Astrocyte (in vitro differentiated cells and primary cell): ENCODE data around the gene HIPK2. TPM values are rescaled to one million over a fixed set of nuclear protein-coding genes. Genes with fewer than 3 reads are reported as not detected.

ENCODE experiments used
- DNase-seq: peaks from one replicate; pipeline ENCODE4 v3.0.0-alpha.2; 2010; ENCODE audit warnings: low read depth
- FAIRE-seq: peaks from 2 replicates; lab custom pipeline; 2011; peaks lifted over from hg19 to GRCh38; lab: Jason Lieb, UNC
- H2AFZ ChIP-seq: 2 replicates; pipeline ENCODE4 v1.6.0; 2012; ENCODE audit warnings: low read depth, low read length, inconsistent platforms
- H3K27ac ChIP-seq: 2 replicates; pipeline ENCODE4 v1.5.1; 2011; ENCODE audit warnings: low read depth, low read length, inconsistent platforms
- H3K27me3 ChIP-seq: 2 replicates; pipeline ENCODE4 v1.6.0; 2011; ENCODE audit warnings: low read length, inconsistent platforms; ENCODE audit not compliant: insufficient read depth
- H3K36me3 ChIP-seq: 2 replicates; pipeline ENCODE4 v1.5.1; 2011; ENCODE audit warnings: low read length, inconsistent platforms; ENCODE audit not compliant: insufficient read depth
- H3K4me1 ChIP-seq: 2 replicates; pipeline ENCODE4 v1.5.1; 2011; ENCODE audit warnings: low read length, inconsistent platforms; ENCODE audit not compliant: insufficient read depth
- H3K4me2 ChIP-seq: 2 replicates; pipeline ENCODE4 v1.6.0; 2012; ENCODE audit warnings: low read length, inconsistent platforms
- H3K4me3 ChIP-seq: 2 replicates; pipeline ENCODE4 v1.5.1; 2011; ENCODE audit warnings: low read depth, mild to moderate bottlenecking, low read length, inconsistent platforms; ENCODE audit not compliant: insufficient read depth
- H3K79me2 ChIP-seq: 2 replicates; pipeline ENCODE4 v1.6.0; 2012; ENCODE audit warnings: mild to moderate bottlenecking, low read length, inconsistent platforms; ENCODE audit not compliant: insufficient read depth
- H3K9ac ChIP-seq: 2 replicates; pipeline ENCODE4 v1.6.0; 2012; ENCODE audit warnings: mild to moderate bottlenecking, low read length, inconsistent platforms
- H3K9me3 ChIP-seq: 2 replicates; pipeline ENCODE4 v1.5.1; 2012; ENCODE audit warnings: low read depth, mild to moderate bottlenecking, low read length, inconsistent platforms; ENCODE audit not compliant: insufficient read depth
- H4K20me1 ChIP-seq: 2 replicates; pipeline ENCODE4 v1.6.0; 2012; ENCODE audit warnings: low read length, inconsistent platforms; ENCODE audit not compliant: insufficient read depth
- H3K27ac Mint-ChIP-seq: one replicate; pipeline ENCODE4 v1.8.0; 2021; ENCODE audit warnings: mild to moderate bottlenecking, mixed read lengths; ENCODE audit not compliant: unreplicated experiment
- H3K27me3 Mint-ChIP-seq: one replicate; pipeline ENCODE4 v1.8.0; 2021; ENCODE audit warnings: low read depth, mixed read lengths; ENCODE audit not compliant: unreplicated experiment
- H3K36me3 Mint-ChIP-seq: one replicate; pipeline ENCODE4 v1.8.0; 2021; ENCODE audit warnings: low read depth, mixed read lengths; ENCODE audit not compliant: unreplicated experiment
- H3K4me1 Mint-ChIP-seq: one replicate; pipeline ENCODE4 v1.8.0; 2021; ENCODE audit warnings: low read depth, mixed read lengths; ENCODE audit not compliant: unreplicated experiment
- H3K4me3 Mint-ChIP-seq: one replicate; pipeline ENCODE4 v1.8.0; 2021; ENCODE audit warnings: mild to moderate bottlenecking, moderate library complexity, mixed read lengths; ENCODE audit not compliant: unreplicated experiment
- H3K9me3 Mint-ChIP-seq: one replicate; pipeline ENCODE4 v1.8.0; 2021; ENCODE audit warnings: mild to moderate bottlenecking, mixed read lengths; ENCODE audit not compliant: unreplicated experiment
- CTCF ChIP-seq: IDR thresholded peaks from 2 replicates; pipeline ENCODE4 v1.5.1; 2011; ENCODE audit warnings: low read depth, mild to moderate bottlenecking, inconsistent platforms, low read length, moderate library complexity; ENCODE audit not compliant: insufficient read depth
- EZH2 ChIP-seq: IDR thresholded peaks from 2 replicates; pipeline ENCODE4 v1.6.1; 2012; ENCODE audit warnings: mild to moderate bottlenecking, low read length, inconsistent platforms; ENCODE audit not compliant: insufficient read depth
- total RNA-seq: library from RNA; stranded (reverse); gene quantifications from 2 replicates; pipeline ENCODE4 v1.2.1, GENCODE V29; 2021

HIPK2 gene
- total RNA-seq, 1 donor from 2014 or later, result 35.8 TPM

- DNase-seq (no peak), FAIRE-seq (no peak)
- peaks cover 8% of the 10 kb centered on the region for H3K36me3 Mint-ChIP-seq
- Histone ChIP-seq H3K9ac (no peak overlapping the region), H3K27me3 (no peaks in the 10 kb centered on the region), H3K4me3 (no peak overlapping the region), H2AFZ (no peak overlapping the region), H4K20me1 (peaks cover 93% of the 10 kb centered on the region), H3K27ac (no peak overlapping the region), H3K79me2 (peaks cover 97% of the 10 kb centered on the region), H3K4me1 (peaks cover 34% of the 10 kb centered on the region), H3K36me3 (no peaks in the 10 kb centered on the region), H3K9me3 (no peaks in the 10 kb centered on the region), H3K4me2 (no peak overlapping the region)
- H3K27ac Mint-ChIP-seq, result no peak overlapping the region
- H3K9me3 Mint-ChIP-seq, result no peaks in the 10 kb centered on the region
- H3K4me3 Mint-ChIP-seq, result no peak overlapping the region
- no peak for TF ChIP-seq CTCF
- TF ChIP-seq EZH2, result no peak
- peaks cover 18% of the 10 kb centered on the region for H3K4me1 Mint-ChIP-seq
- H3K27me3 Mint-ChIP-seq, result no peaks in the 10 kb centered on the region
Measured at GRCh38 chr7:139739863-139740597, 37.8 kb downstream of the HIPK2 start.

GRCh38 chr7:139738772-139739171 is 39.0 kb downstream of the HIPK2 start:
- Mint-ChIP-seq H3K4me1 (peaks cover 24% of the 10 kb centered on the region), H3K9me3 (no peaks in the 10 kb centered on the region), H3K36me3 (peaks cover 8% of the 10 kb centered on the region), H3K27me3 (no peaks in the 10 kb centered on the region), H3K27ac (no peak overlapping the region), H3K4me3 (no peak overlapping the region)
- TF ChIP-seq CTCF (no peak), EZH2 (no peak)
- Histone ChIP-seq H4K20me1 (peaks cover 87% of the 10 kb centered on the region), H3K9me3 (no peaks in the 10 kb centered on the region), H3K36me3 (no peaks in the 10 kb centered on the region), H3K4me3 (no peak overlapping the region), H3K4me1 (peaks cover 42% of the 10 kb centered on the region), H3K79me2 (peaks cover 96% of the 10 kb centered on the region), H3K4me2 (no peak overlapping the region), H3K9ac (no peak overlapping the region), H2AFZ (no peak overlapping the region), H3K27me3 (no peaks in the 10 kb centered on the region), H3K27ac (no peak overlapping the region)
- DNase-seq, result no peak
- no peak for FAIRE-seq

- Histone ChIP-seq H3K79me2 (peaks cover 96% of the 10 kb centered on the region), H3K27ac (peak overlapping the region; percentile 68)
- peaks cover 23% of the 10 kb centered on the region for H3K4me1 Mint-ChIP-seq
Measured at GRCh38 chr7:139738101-139738489, 39.7 kb downstream of the HIPK2 start.

More at GRCh38 chr7:139738101-139738489, 39.7 kb downstream of the HIPK2 start:
- DNase-seq, result no peak
- no peak for TF ChIP-seq CTCF
- no peak for TF ChIP-seq EZH2
- no peak overlapping the region for H3K4me3 Mint-ChIP-seq
- no peak overlapping the region for H2AFZ ChIP-seq
- peak overlapping the region; percentile 50 for H3K9ac ChIP-seq
- peaks cover 45% of the 10 kb centered on the region for H3K4me1 ChIP-seq
- no peak for FAIRE-seq
- H3K4me2 ChIP-seq, result peak overlapping the region; percentile 53
- H3K36me3 ChIP-seq, result no peaks in the 10 kb centered on the region
- H3K9me3 Mint-ChIP-seq, result no peaks in the 10 kb centered on the region
- H3K27me3 Mint-ChIP-seq, result no peaks in the 10 kb centered on the region
- H3K27me3 ChIP-seq, result no peaks in the 10 kb centered on the region
- H4K20me1 ChIP-seq, result peaks cover 82% of the 10 kb centered on the region
- no peak overlapping the region for H3K4me3 ChIP-seq
- H3K36me3 Mint-ChIP-seq, result peaks cover 8% of the 10 kb centered on the region
- H3K27ac Mint-ChIP-seq, result no peak overlapping the region
- H3K9me3 ChIP-seq, result no peaks in the 10 kb centered on the region
